ENCODE results near the gene DTNA.
A peak's percentile ranks its signal among the peaks of the same experiment; 100 is the strongest.
"Not testable (repeated sequence)": the region's sequence is repeated elsewhere in the genome, so short reads cannot be mapped to it uniquely, and the experiment has no call there.

DTNA gene

GRCh38 chr18:34723143-34723542 is 13.0 kb downstream of the DTNA start:
- FAIRE-seq (no peak), DNase-seq (ENCODE audit: low spot score) (no peak)

GRCh38 chr18:34725737-34726136 is 15.6 kb downstream of the DTNA start:
- DNase-seq (ENCODE audit: low spot score); FAIRE-seq: not testable (repeated sequence)

- FAIRE-seq (no peak), DNase-seq (ENCODE audit: low spot score) (no peak)
Observed at GRCh38 chr18:34726286-34727004, 16.3 kb downstream of the DTNA start.

- FAIRE-seq (no peak), DNase-seq (ENCODE audit: low spot score) (peak; percentile 23)
Observed at GRCh38 chr18:34729264-34729663, 19.2 kb downstream of the DTNA start.

- FAIRE-seq (no peak), DNase-seq (ENCODE audit: low spot score) (no peak)
Observed at GRCh38 chr18:34729740-34730355, 19.8 kb downstream of the DTNA start.

GRCh38 chr18:34730774-34731173 is 20.7 kb downstream of the DTNA start:
- no peak for FAIRE-seq

GRCh38 chr18:34734056-34734455 is 24.0 kb downstream of the DTNA start:
- FAIRE-seq (no peak), DNase-seq (ENCODE audit: low spot score) (no peak)

More at GRCh38 chr18:34730774-34731173, 20.7 kb downstream of the DTNA start:
- DNase-seq (ENCODE audit: low spot score), result no peak

GRCh38 chr18:34734526-34734925 is 24.4 kb downstream of the DTNA start:
- not testable (repeated sequence) for DNase-seq (ENCODE audit: low spot score); FAIRE-seq

- peak; percentile 75 for FAIRE-seq
Observed at GRCh38 chr18:34738175-34738894, 28.2 kb downstream of the DTNA start.

GRCh38 chr18:34740101-34740500 is 30.0 kb downstream of the DTNA start:
- no peak for DNase-seq (ENCODE audit: low spot score)
- no peak for FAIRE-seq

More at GRCh38 chr18:34738175-34738894, 28.2 kb downstream of the DTNA start:
- DNase-seq (ENCODE audit: low spot score), result peak; percentile 58

GRCh38 chr18:34740724-34741123 is 30.6 kb downstream of the DTNA start:
- DNase-seq (ENCODE audit: low spot score) (no peak), FAIRE-seq (no peak)

- no peak for FAIRE-seq
- no peak for DNase-seq (ENCODE audit: low spot score)
Observed at GRCh38 chr18:34741401-34741800, 31.3 kb downstream of the DTNA start.

GRCh38 chr18:34742891-34743341 is 32.8 kb downstream of the DTNA start:
- no peak for FAIRE-seq
- no peak for DNase-seq (ENCODE audit: low spot score)

GRCh38 chr18:34744569-34744968 is 34.5 kb downstream of the DTNA start:
- no peak for FAIRE-seq

GRCh38 chr18:34746614-34747013 is 36.5 kb downstream of the DTNA start:
- DNase-seq (ENCODE audit: low spot score) (no peak), FAIRE-seq (no peak)

More at GRCh38 chr18:34744569-34744968, 34.5 kb downstream of the DTNA start:
- DNase-seq (ENCODE audit: low spot score), result no peak

- no peak for DNase-seq (ENCODE audit: low spot score)
- no peak for FAIRE-seq
Observed at GRCh38 chr18:34749721-34750120, 39.6 kb downstream of the DTNA start.

- DNase-seq (ENCODE audit: low spot score) (no peak), FAIRE-seq (no peak)
Observed at GRCh38 chr18:34752056-34752455, 42.0 kb downstream of the DTNA start.

GRCh38 chr18:34754300-34754699 is 44.2 kb downstream of the DTNA start:
- FAIRE-seq (no peak), DNase-seq (ENCODE audit: low spot score) (no peak)

- FAIRE-seq (no peak), DNase-seq (ENCODE audit: low spot score) (no peak)
Observed at GRCh38 chr18:34757666-34758065, 47.6 kb downstream of the DTNA start.

- no peak for DNase-seq (ENCODE audit: low spot score)
- FAIRE-seq, result no peak
Observed at GRCh38 chr18:34758378-34758948, 48.4 kb downstream of the DTNA start.

- DNase-seq (ENCODE audit: low spot score) (no peak), FAIRE-seq (no peak)
Observed at GRCh38 chr18:34760444-34760843, 50.3 kb downstream of the DTNA start.

- FAIRE-seq (no peak), DNase-seq (ENCODE audit: low spot score) (no peak)
Observed at GRCh38 chr18:34764451-34764850, 54.4 kb downstream of the DTNA start.
